RCC 7860 (cell line): ENCODE measurements around the gene PLTP.

Source experiments
- DNase-seq: peaks from one replicate; pipeline ENCODE4 v3.0.0-alpha.2; 2015; ENCODE audit warnings: low spot score
- FAIRE-seq: peaks from 2 replicates; lab custom pipeline; 2012; peaks lifted over from hg19 to GRCh38; lab: Jason Lieb, UNC

Gene PLTP

DNA sequence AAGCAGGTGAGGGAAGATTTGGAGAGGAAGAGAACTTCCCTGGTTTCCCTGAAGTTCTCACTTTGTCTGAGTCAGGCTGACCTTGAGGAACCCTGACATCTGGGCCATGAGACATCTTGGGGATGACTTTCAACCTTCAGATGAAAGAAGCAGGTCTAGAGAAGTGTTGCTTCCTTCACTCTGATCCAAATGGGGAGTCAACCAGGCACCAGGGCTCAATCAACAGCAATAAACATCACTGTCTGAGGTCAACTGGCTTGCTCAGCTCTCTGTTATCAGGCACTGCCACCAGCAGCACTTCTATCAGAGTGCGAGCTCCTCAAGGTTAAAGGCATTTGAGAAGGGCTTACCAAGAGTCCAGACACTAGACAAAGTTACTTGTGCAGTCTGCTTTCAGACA, 61.0 kb downstream of the PLTP start:
- DNase-seq (no peak), FAIRE-seq (no peak)

GRCh38 chr20:45850238-45850637, 61.7 kb downstream of the PLTP start:
- no peak for FAIRE-seq
- DNase-seq = no peak

DNA sequence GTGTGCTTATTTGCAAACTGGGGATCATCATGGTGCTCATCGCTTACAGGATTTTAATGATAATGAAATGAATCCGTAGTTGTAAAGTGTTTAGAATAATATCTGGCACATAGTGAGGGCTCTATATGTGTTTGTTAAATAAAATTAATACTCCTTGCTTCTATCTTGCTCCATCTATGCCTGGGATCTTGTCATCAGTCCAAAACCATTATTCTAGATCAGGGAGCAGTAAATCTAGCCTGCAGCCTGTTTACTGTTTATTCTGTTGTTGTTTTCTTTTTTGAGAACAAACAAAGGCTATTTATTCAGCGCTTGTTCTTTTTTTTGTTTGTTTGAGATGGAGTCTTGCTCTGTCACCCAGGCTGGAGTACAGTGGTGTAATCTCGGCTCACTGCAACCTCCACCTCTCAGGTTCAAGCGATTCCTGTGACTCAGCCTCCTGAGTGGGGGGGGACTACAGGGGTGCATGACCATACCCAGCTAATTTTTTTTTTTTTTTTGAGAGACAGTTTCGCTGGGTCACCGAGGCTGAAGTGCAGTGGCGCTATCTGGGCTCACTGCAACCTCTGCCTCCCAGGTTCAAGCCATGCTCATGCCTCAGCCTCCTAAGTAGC, 62.9 kb downstream of the PLTP start:
- no peak for FAIRE-seq
- no peak for DNase-seq
